GM12878 (cell line): ENCODE results near the gene SNRNP200. TPM values are rescaled to one million over a fixed set of nuclear protein-coding genes. Genes with fewer than 3 reads are reported as not detected.

ENCODE experiments used
- ATAC-seq: fragments of 200-7000 bp; cut with Tn5 transposase; 3 replicates; pipeline ENCODE4 v1.9.1; 2020; ENCODE audit warnings: mild to moderate bottlenecking, moderate library complexity
- BruUV-seq: library from RNA; stranded (reverse); fragments of 400-500 nt; replicated peaks from 2 replicates; lab custom pipeline; 2021; lab: Mats Ljungman, UMichigan
- CTCF ChIA-PET: fragments of 300-600 bp; sonication (Branson Sonifier 250); formaldehyde crosslinking; extraction: SDS; loops from one replicate; lab custom pipeline; 2021; ENCODE audit warnings: inconsistent platforms; lab: Yijun Ruan, JAX
- POLR2A ChIA-PET: fragments of 350-600 bp; formaldehyde crosslinking; extraction: SDS; loops from one replicate; lab custom pipeline; 2021; ENCODE audit warnings: inconsistent platforms; lab: Charles Lee
- RAD21 ChIA-PET: fragments of 300-600 bp; sonication (Branson Sonifier 250); formaldehyde crosslinking; loops from one replicate; lab custom pipeline; 2023; ENCODE audit warnings: antibody characterized with exemption; ENCODE audit not compliant: unreplicated experiment; lab: Charles Lee
- SMC1A ChIA-PET: fragments of 300-600 bp; sonication (Branson Sonifier 250); formaldehyde crosslinking; loops from one replicate; lab custom pipeline; 2023; ENCODE audit not compliant: unreplicated experiment, uncharacterized antibody; lab: Charles Lee
- DNase-seq: peaks from one replicate; pipeline ENCODE4 v3.0.0-alpha.2; 2011; ENCODE audit warnings: low read depth, low spot score
- FAIRE-seq: peaks from 3 replicates; lab custom pipeline; 2011; peaks lifted over from hg19 to GRCh38; lab: Jason Lieb, UNC
- H2AFZ ChIP-seq: 2 replicates; pipeline ENCODE4 v1.6.0; 2011; ENCODE audit warnings: low read depth, low read length, control low read depth; ENCODE audit not compliant: control insufficient read depth
- H3K27ac ChIP-seq: 2 replicates; pipeline ENCODE4 v1.5.1; 2011; ENCODE audit warnings: control low read depth; ENCODE audit not compliant: control insufficient read depth, insufficient read depth
- H3K27me3 ChIP-seq, 2 experiments: replicated peaks in 1 of 2; 2 replicates each; pipeline versions ENCODE4 v1.6.0 to v1.6.1; 2011; ENCODE audit warnings: low read length in 1 of 2; ENCODE audit not compliant: control insufficient read depth in 2 of 2, insufficient read depth in 2 of 2
- H3K36me3 ChIP-seq, 2 experiments: 2 replicates each; pipeline ENCODE4 v1.5.1; 2011; ENCODE audit warnings: low read length in 1 of 2; ENCODE audit not compliant: control insufficient read depth in 2 of 2, insufficient read depth in 2 of 2
- H3K4me1 ChIP-seq: 2 replicates; pipeline ENCODE4 v1.6.1; 2011; ENCODE audit warnings: mild to moderate bottlenecking, low read length, moderate library complexity, mixed read lengths; ENCODE audit not compliant: control insufficient read depth, insufficient read depth
- H3K4me2 ChIP-seq: 2 replicates; pipeline ENCODE4 v1.6.0; 2011; ENCODE audit warnings: control low read depth; ENCODE audit not compliant: control insufficient read depth, insufficient read depth
- H3K4me3 ChIP-seq: fragments of 200-600 bp; sonication (generic); 2 replicates; pipeline ENCODE4 v1.5.1; 2016
- H3K79me2 ChIP-seq: 2 replicates; pipeline ENCODE4 v1.6.0; 2011; ENCODE audit warnings: low read length; ENCODE audit not compliant: control insufficient read depth, insufficient read depth
- H3K9ac ChIP-seq: 2 replicates; pipeline ENCODE4 v1.8.0; 2011; ENCODE audit warnings: low read length, control low read depth, mixed read lengths; ENCODE audit not compliant: control insufficient read depth, insufficient read depth
- H3K9me3 ChIP-seq: replicated peaks from 3 replicates; pipeline ENCODE4 v1.5.1; 2011; ENCODE audit warnings: mild to moderate bottlenecking, low read length; ENCODE audit not compliant: control insufficient read depth, insufficient read depth
- H4K20me1 ChIP-seq: 2 replicates; pipeline ENCODE4 v1.6.0; 2011; ENCODE audit not compliant: control insufficient read depth, insufficient read depth
- BRCA1 ChIP-seq: IDR thresholded peaks from 2 replicates; pipeline ENCODE4 v1.6.1; 2011; ENCODE audit warnings: low read depth, low read length, improper control_type of control experiment
- EED ChIP-seq: sonication (generic); IDR thresholded peaks from 2 replicates; pipeline ENCODE4 v1.6.1; 2016; ENCODE audit warnings: antibody characterized with exemption, low read depth
- FOXM1 ChIP-seq: IDR thresholded peaks from 2 replicates; pipeline ENCODE4 v1.6.1; 2012; ENCODE audit warnings: low read depth, mild to moderate bottlenecking, inconsistent platforms, low read length, moderate library complexity
- KAT2A ChIP-seq: conservative IDR thresholded peaks from 2 replicates; pipeline ENCODE4 v1.6.1; 2011; ENCODE audit warnings: low read depth, low read length; ENCODE audit not compliant: control insufficient read depth
- RAD21 ChIP-seq: IDR thresholded peaks from 2 replicates; pipeline ENCODE4 v1.6.1; 2011; ENCODE audit warnings: mild to moderate bottlenecking, low read depth, low read length, moderate library complexity; ENCODE audit not compliant: insufficient read depth
- YY1 ChIP-seq: IDR thresholded peaks from 2 replicates; pipeline ENCODE4 v1.6.1; 2011; ENCODE audit warnings: low read depth, mild to moderate bottlenecking, low read length
- WGBS: methylation state at CpG from one replicate; pipeline ENCODE4 v1.1.6; 2016; ENCODE audit warnings: low lambda C conversion rate; ENCODE audit not compliant: insufficient replicate concordance, insufficient coverage; ENCODE audit errors: missing lambda C conversion rate; 5-methylcytosine and 5-hydroxymethylcytosine counted together
- in situ Hi-C: fragments of 300-500 bp; cut with MboI; formaldehyde crosslinking; loops from 9 replicates; pipeline ENCODE4 v1.14.3; 2018; ENCODE audit warnings: mixed read lengths
- intact Hi-C: fragments of 100-400 bp; cut with micrococcal nuclease; formaldehyde crosslinking; loops from one replicate; pipeline ENCODE4 v1.14.2; 2022; ENCODE audit not compliant: unreplicated experiment
- polyA plus RNA-seq, 11 experiments: library from polyadenylated mRNA; depleted of rRNA in 4 of 11; unstranded in 6 of 11; stranded (reverse) in 5 of 11; fragments of >200 nt; fragmentation: Nextera tagmentation in 4 of 11; fragmentation: Illumina TruSeq in 1 of 11; extraction: Ambion mirVana in 4 of 11; extraction: Trizol in 1 of 11; gene quantifications; 1 replicate in 1 of 11; 2 replicates in 10 of 11; pipeline versions ENCODE4 v1.2.1 to v1.2.3, GENCODE V29; 2011 to 2016; ENCODE audit warnings: inconsistent platforms in 2 of 11, missing spikeins in 2 of 11, low read depth in 1 of 11
- total RNA-seq, 4 experiments: library from RNA; depleted of rRNA in 3 of 4; stranded (reverse); fragments of >200 nt in 3 of 4; fragmentation: Illumina TruSeq in 1 of 4; extraction: Trizol in 1 of 4; gene quantifications; 2 replicates each; pipeline versions ENCODE4 v1.2.1 to v1.2.3, GENCODE V29; 2013 to 2021
- TF ChIP-seq, protein P1 (sequence below), 3 experiments: IDR thresholded peaks in 2 of 3; conservative IDR thresholded peaks in 1 of 3; 2 replicates each; pipeline ENCODE4 v1.5.1; 2011; ENCODE audit warnings: low read depth in 3 of 3, low read length in 3 of 3, mild to moderate bottlenecking in 3 of 3, control low read depth in 2 of 3, moderate library complexity in 2 of 3, inconsistent platforms in 1 of 3, mixed read lengths in 1 of 3; ENCODE audit not compliant: control insufficient read depth in 2 of 3, insufficient read depth in 1 of 3; ENCODE audit errors: extremely low read depth in 1 of 3
- TF ChIP-seq, protein P2 (sequence below): IDR thresholded peaks from 2 replicates; pipeline ENCODE4 v1.6.1; 2011; ENCODE audit warnings: borderline replicate concordance, low read depth, mild to moderate bottlenecking, moderate library complexity, low read length; ENCODE audit not compliant: insufficient read depth, poor library complexity, severe bottlenecking
- TF ChIP-seq, protein P3 (sequence below): fragments of 450-650 bp; IDR thresholded peaks from 2 replicates; pipeline ENCODE4 v1.6.1; 2017; ENCODE audit warnings: mild to moderate bottlenecking

The SNRNP200 gene
- total and polyA plus RNA-seq, 10 of the 15 experiments (the other 5 are each of a cell fraction or from before 2014, with no cell fraction given): 59.2 to 176 (median 106) TPM

DNA sequence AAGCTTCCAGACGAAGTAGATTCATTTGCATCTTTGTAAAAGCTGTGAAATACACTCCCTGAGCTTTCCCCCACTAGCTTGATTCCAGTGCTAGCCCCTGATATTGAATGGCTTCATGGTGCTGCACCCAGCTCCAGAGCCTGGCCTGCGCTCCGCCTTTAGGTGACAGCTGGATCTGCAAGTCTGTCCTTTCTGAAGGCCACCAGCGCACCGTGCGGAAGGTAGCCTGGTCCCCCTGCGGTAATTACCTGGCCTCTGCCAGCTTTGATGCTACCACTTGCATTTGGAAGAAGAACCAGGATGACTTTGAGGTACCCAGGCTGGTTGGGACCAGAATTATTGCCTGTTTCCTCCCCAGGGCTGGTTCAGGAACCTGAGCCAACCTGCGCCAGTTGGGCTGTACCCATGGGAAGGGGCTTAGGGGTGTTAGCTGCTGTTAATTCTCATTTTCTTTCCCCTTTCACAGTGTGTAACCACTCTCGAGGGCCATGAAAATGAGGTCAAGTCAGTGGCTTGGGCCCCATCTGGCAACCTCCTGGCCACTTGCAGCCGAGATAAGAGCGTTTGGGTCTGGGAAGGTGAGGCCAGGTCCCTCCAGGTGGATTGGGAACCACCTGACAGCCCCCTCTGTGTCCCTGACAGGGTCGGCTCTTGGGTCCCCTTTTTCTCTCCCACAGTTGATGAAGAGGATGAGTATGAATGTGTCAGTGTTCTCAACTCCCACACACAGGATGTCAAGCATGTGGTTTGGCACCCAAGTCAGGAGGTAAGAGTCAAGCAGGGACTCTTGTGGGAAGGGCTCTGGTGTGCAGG, 38.0 kb downstream of the SNRNP200 start:
- H3K4me3 ChIP-seq: peak overlapping the region; percentile 98; the same call in 1 of the 2 replicates
- intact Hi-C loops (loop anchor here (5.0 kb wide), 2 partner anchors 55 to 150 kb away; partner anchors contain the start of gene ADRA2B), in situ Hi-C loops (loop anchor here (25.0 kb wide), 1 partner anchor 255 kb away; no protein-coding TSS in a partner anchor)
- WGBS: 68% methylated on average over 12 of the region's 12 CpGs
- peaks cover 8 to 21% of the 10 kb centered on the region in 2 experiments for H3K36me3 ChIP-seq
- H3K4me1 ChIP-seq: peaks cover 13% of the 10 kb centered on the region; the same call in 1 of the 2 replicates
- ATAC-seq (peak; percentile 14), FAIRE-seq (no peak)
- peaks cover 47% of the 10 kb centered on the region for H3K79me2 ChIP-seq
- H2AFZ ChIP-seq: no peak overlapping the region
- CTCF ChIA-PET: interaction anchor here (0.6 to 1.8 kb wide), 17 partner anchors 13 to 275 kb away, joined by 3 to 9 read pairs (median 4); partner anchors contain the start of gene ASTL
- BruUV-seq: no TSS peak
- peak overlapping the region; percentile 79; the same call in 1 of the 2 replicates for H3K9ac ChIP-seq
- peak overlapping the region; percentile 70 for H3K4me2 ChIP-seq
- no peaks in the 10 kb centered on the region for H3K9me3 ChIP-seq
- SMC1A ChIA-PET: interaction anchor here (0.7 to 1.3 kb wide), 8 partner anchors 9 to 80 kb away, joined by 3 to 6 read pairs (median 4); no protein-coding TSS in a partner anchor
- TF ChIP-seq BRCA1: no peak
- TF ChIP-seq, protein P1, sequence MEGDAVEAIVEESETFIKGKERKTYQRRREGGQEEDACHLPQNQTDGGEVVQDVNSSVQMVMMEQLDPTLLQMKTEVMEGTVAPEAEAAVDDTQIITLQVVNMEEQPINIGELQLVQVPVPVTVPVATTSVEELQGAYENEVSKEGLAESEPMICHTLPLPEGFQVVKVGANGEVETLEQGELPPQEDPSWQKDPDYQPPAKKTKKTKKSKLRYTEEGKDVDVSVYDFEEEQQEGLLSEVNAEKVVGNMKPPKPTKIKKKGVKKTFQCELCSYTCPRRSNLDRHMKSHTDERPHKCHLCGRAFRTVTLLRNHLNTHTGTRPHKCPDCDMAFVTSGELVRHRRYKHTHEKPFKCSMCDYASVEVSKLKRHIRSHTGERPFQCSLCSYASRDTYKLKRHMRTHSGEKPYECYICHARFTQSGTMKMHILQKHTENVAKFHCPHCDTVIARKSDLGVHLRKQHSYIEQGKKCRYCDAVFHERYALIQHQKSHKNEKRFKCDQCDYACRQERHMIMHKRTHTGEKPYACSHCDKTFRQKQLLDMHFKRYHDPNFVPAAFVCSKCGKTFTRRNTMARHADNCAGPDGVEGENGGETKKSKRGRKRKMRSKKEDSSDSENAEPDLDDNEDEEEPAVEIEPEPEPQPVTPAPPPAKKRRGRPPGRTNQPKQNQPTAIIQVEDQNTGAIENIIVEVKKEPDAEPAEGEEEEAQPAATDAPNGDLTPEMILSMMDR (IDR thresholded peaks at IDR 0.05 in 2 of 3, conservative IDR thresholded peaks at IDR 0.05 in 1 of 3; ENCODE audit: control insufficient read depth in 2 of 3, extremely low read depth in 1 of 3, insufficient read depth in 1 of 3, low read depth in 3 of 3, low read length in 3 of 3): peak; percentile 42 to 63 (median 54)
- no peak for TF ChIP-seq KAT2A
- TF ChIP-seq YY1: 0 out of 2 replicates have a peak, but pooled peaks have one; percentile 24
- no peak for TF ChIP-seq EED
- TF ChIP-seq, protein P2, sequence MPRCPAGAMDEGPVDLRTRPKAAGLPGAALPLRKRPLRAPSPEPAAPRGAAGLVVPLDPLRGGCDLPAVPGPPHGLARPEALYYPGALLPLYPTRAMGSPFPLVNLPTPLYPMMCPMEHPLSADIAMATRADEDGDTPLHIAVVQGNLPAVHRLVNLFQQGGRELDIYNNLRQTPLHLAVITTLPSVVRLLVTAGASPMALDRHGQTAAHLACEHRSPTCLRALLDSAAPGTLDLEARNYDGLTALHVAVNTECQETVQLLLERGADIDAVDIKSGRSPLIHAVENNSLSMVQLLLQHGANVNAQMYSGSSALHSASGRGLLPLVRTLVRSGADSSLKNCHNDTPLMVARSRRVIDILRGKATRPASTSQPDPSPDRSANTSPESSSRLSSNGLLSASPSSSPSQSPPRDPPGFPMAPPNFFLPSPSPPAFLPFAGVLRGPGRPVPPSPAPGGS: peak; percentile 52
- TF ChIP-seq, protein P3, sequence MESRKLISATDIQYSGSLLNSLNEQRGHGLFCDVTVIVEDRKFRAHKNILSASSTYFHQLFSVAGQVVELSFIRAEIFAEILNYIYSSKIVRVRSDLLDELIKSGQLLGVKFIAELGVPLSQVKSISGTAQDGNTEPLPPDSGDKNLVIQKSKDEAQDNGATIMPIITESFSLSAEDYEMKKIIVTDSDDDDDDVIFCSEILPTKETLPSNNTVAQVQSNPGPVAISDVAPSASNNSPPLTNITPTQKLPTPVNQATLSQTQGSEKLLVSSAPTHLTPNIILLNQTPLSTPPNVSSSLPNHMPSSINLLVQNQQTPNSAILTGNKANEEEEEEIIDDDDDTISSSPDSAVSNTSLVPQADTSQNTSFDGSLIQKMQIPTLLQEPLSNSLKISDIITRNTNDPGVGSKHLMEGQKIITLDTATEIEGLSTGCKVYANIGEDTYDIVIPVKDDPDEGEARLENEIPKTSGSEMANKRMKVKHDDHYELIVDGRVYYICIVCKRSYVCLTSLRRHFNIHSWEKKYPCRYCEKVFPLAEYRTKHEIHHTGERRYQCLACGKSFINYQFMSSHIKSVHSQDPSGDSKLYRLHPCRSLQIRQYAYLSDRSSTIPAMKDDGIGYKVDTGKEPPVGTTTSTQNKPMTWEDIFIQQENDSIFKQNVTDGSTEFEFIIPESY: peak; percentile 79; the same call in 1 of the 2 replicates
- peak; percentile 60 for TF ChIP-seq RAD21
- TF ChIP-seq FOXM1: no peak
- TF ChIP-seq, all 136 proteins: peak for 5
- H4K20me1 ChIP-seq: no peaks in the 10 kb centered on the region
- no peaks in the 10 kb centered on the region for H3K27me3 ChIP-seq
- RAD21 ChIA-PET: interaction anchor here (0.6 to 1.7 kb wide), 19 partner anchors 33 to 534 kb away, joined by 3 to 11 read pairs (median 4); partner anchors contain the start of gene SNRNP200
- peak overlapping the region; percentile 79; the same call in 1 of the 2 replicates for H3K27ac ChIP-seq
- POLR2A ChIA-PET: interaction anchor here (0.5 to 1.2 kb wide), 20 partner anchors 10 to 1323 kb away, joined by 3 to 10 read pairs (median 6); partner anchors contain the start of genes KANSL3 and STARD7
- DNase-seq: no peak
